Measurements from ENCODE around the gene ADISSP. TPM values are rescaled to one million over a fixed set of nuclear protein-coding genes. Genes with fewer than 3 reads are reported as not detected.

ADISSP gene
- total and polyA plus RNA-seq, 2 of the 13 experiments (the other 11 are each of a cell fraction or from before 2014, with no cell fraction given): 38.3 to 90.6 TPM

- TF ChIP-seq PBX3 (CRISPR knock-in tag; IDR thresholded peaks at IDR 0.05; ENCODE audit: borderline replicate concordance) (no peak), ZNF317 (CRISPR knock-in tag; IDR thresholded peaks at IDR 0.05) (no peak), ZSCAN12 (CRISPR knock-in tag; IDR thresholded peaks at IDR 0.05) (no peak), TRIM24 (CRISPR knock-in tag; IDR thresholded peaks at IDR 0.05) (no peak), ZSCAN5A (CRISPR knock-in tag; IDR thresholded peaks at IDR 0.05; ENCODE audit: borderline replicate concordance) (no peak; the same call in 1 of the 2 replicates), ZNF597 (CRISPR knock-in tag; IDR thresholded peaks at IDR 0.05) (no peak), YEATS4 (CRISPR knock-in tag; IDR thresholded peaks at IDR 0.05; ENCODE audit: borderline replicate concordance) (peak; percentile 76), JARID2 (CRISPR knock-in tag; IDR thresholded peaks at IDR 0.05; ENCODE audit: insufficient replicate concordance) (no peak), ZFX (CRISPR knock-in tag; IDR thresholded peaks at IDR 0.05; ENCODE audit: low read depth) (peak; percentile 89), ZNF572 (CRISPR knock-in tag; IDR thresholded peaks at IDR 0.05) (no peak), RBM22 (optimal IDR thresholded peaks at IDR 0.05; ENCODE audit: low read length) (no peak), ZNF713 (CRISPR knock-in tag; IDR thresholded peaks at IDR 0.05) (no peak), EED (CRISPR knock-in tag; IDR thresholded peaks at IDR 0.05) (no peak), ZNF784 (CRISPR knock-in tag; IDR thresholded peaks at IDR 0.05; ENCODE audit: borderline replicate concordance) (peak; percentile 51; the same call in 1 of the 2 replicates), ZBTB1 (CRISPR knock-in tag; IDR thresholded peaks at IDR 0.05; ENCODE audit: borderline replicate concordance) (no peak), XBP1 (CRISPR knock-in tag; IDR thresholded peaks at IDR 0.05) (no peak), ZNF720 (CRISPR knock-in tag; IDR thresholded peaks at IDR 0.05) (no peak), ZFP36L2 (CRISPR knock-in tag; IDR thresholded peaks at IDR 0.05) (no peak), TMF1 (CRISPR knock-in tag; IDR thresholded peaks at IDR 0.05; ENCODE audit: low read depth) (no peak), ZNF777 (CRISPR knock-in tag; IDR thresholded peaks at IDR 0.05) (no peak), ZNF263 (CRISPR knock-in tag; IDR thresholded peaks at IDR 0.05) (no peak; the same call in 1 of the 2 replicates), KDM5A (IDR thresholded peaks at IDR 0.05; ENCODE audit: borderline replicate concordance, low read length) (no peak), GMEB2 (CRISPR knock-in tag; IDR thresholded peaks at IDR 0.05; ENCODE audit: low read depth) (0 out of 2 replicates have a peak, but pooled peaks have one; percentile 31), ZMYM2 (CRISPR knock-in tag; IDR thresholded peaks at IDR 0.05) (no peak), ZNF292 (CRISPR knock-in tag; IDR thresholded peaks at IDR 0.05; ENCODE audit: borderline replicate concordance, low read depth) (no peak)
These were observed 19.2 kb upstream of the ADISSP start, which contains the start of gene CENPB (continued) for GRCh38 chr20:3786665-3787323.

Measured in HepG2 (cell line).